UCSD-AML1 (cell line): ENCODE results near the gene CTTNBP2NL.
A peak's percentile ranks its signal among the peaks of the same experiment; 100 is the strongest.
"Not testable (repeated sequence)": the region's sequence is repeated elsewhere in the genome, so short reads cannot be mapped to it uniquely, and the experiment has no call there.

ENCODE experiments used
- DNase-seq: peaks from one replicate; lab custom pipeline; 2025; ENCODE audit not compliant: unreplicated experiment; lab: John Stamatoyannopoulos, UW

Gene CTTNBP2NL

GRCh38 chr1:112460615-112461014 lies 64.6 kb downstream of the CTTNBP2NL start:
- DNase-seq = no peak

- DNase-seq = no peak
Observed at GRCh38 chr1:112461200-112461871, 65.3 kb downstream of the CTTNBP2NL start.

DNA sequence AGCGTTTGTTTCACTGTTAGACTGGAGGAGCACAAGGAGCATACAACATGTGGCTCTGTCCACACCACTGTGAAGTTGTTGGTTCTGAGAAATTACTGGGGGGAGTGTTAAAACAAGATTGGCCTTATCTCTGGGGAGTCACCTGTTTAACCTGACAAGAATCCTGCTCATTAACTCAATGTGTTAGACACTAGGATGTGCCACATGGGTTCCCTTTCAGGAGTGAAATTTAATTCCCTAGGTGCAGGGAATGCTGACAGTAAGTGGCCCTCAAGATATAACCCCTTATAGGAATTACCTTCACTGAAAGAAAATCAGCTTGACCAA lies 66.9 kb downstream of the CTTNBP2NL start:
- no peak for DNase-seq

GRCh38 chr1:112464501-112464900 lies 68.5 kb downstream of the CTTNBP2NL start:
- no peak for DNase-seq

GRCh38 chr1:112465122-112465521 lies 69.1 kb downstream of the CTTNBP2NL start:
- DNase-seq = no peak

DNA sequence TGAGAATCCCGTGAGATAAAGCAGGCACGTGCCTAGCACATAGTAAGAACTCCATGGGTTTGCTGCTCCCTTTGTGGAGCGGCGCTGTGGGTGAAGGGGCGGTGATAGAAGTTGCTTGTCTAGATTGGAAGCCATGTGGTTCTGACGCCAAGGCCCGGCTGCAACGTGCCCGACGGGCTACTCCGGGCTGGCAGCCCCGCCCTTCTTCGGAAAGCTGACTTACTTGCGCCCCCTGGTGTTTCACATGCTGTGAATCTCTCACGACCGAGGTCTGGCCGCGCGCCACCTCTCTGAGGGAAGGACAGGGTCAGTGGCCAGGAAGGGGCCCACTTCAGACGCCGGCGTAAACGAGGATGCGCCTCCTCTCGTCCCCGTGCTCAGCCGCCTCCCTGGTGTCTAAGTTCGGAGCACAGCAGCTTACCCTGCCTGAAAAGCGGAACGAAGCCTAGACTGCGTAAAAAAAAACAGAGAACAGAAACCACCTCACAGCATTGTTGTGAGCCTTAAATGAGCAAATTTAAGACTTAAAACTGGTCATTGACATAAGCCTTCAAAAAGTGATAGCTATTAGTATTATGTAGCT lies 70.2 kb downstream of the CTTNBP2NL start:
- peak; percentile 89 for DNase-seq

DNA sequence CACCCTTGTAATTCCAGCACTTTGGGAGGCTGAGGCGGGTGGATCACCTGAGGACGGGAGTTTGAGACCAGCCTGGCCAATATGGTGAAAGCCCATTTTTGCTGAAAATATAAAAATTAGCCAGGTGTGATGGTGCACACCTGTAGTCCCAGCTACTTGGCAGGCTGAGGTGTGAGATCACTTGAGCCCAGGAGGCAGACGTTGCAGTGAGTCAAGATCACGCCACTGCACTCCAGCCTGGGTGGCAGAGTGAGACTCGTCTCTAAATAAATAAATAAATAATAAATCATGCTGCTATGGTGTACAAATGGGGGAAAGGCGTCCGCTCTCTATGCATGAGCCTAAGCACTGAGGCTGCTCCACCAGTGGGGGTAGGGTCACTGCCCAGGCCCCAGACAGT lies 74.3 kb downstream of the CTTNBP2NL start:
- not testable (repeated sequence) for DNase-seq

GRCh38 chr1:112470966-112471365 lies 75.0 kb downstream of the CTTNBP2NL start:
- DNase-seq = no peak

DNA sequence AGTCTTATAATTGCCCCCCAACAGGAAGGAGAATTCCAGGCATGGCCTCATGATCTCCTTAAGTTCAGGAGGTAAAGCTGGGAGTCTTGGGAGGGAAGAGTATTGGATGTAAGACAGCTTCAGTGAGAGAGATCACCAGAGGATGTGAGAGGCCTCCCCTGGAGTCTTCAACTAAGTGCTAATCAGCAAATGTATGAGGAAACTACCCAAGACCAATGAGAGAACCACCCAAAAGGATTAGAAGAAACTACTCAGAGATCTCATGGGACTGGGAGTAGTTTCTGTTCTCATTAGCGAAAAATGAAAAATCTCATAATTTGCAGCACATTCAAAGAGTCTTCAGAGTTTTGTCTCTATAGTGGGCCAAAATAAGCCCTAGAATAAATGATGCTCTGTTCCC lies 76.1 kb downstream of the CTTNBP2NL start:
- no peak for DNase-seq

GRCh38 chr1:112477550-112477949 lies 81.5 kb downstream of the CTTNBP2NL start:
- DNase-seq = no peak

GRCh38 chr1:112478314-112478713 lies 82.3 kb downstream of the CTTNBP2NL start:
- DNase-seq = no peak

DNA sequence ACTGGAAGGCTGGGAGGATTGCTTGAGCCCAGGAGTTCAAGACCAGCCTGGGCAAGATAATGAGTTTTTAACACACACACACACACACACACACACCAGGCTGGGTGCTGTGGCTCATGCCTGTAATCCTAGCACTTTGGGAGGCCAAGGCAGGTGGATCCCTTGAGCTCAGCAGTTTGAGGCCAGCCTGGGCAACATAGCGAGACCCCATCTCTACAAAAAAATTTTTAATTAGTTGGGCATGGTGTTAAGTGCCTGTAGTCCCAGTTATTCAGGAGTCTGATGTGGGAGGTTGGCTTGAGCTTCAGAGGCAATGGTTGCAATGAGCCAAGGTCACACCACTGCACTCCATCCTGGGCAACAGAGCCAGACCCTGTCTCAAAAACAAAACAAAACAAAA lies 90.0 kb downstream of the CTTNBP2NL start:
- not testable (repeated sequence) for DNase-seq

- not testable (repeated sequence) for DNase-seq
Observed at GRCh38 chr1:112487686-112488085, 91.7 kb downstream of the CTTNBP2NL start.

DNA sequence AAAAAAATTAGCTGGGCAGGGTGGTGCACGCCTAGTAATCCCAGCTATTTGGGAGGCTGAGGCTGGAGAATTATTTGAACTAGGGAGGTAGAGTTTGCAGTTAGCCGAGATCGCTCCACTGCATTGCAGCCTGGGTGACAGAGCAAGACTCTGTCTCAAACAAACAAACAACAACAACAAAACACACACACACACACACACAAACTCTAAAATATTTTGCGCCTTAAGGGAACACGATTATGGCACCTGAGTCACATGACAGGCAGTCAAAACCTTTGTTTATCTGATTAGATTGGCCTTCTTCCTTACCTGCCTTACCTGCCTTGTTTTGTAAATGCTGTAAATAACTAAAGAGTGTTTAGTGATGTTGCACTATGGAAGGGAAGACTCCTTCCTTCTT lies 92.1 kb downstream of the CTTNBP2NL start:
- no peak for DNase-seq

DNA sequence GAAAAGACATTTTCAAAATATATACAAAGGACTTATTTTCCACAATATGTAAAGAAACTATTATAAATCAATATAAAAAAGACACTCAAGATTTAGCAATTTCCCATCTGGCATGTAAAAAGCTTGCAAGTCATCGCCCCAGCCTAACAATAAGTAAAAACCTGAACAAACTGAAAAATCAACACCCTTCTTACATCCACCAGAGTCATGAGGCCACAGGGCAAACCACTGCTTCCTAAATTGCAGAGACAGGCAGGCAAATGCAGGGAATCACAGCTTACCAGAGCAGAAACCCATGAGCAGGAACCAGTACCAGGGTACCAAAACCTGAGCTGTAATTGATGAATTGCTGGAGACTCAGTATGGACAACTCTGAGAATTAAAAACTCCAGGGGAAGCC lies 96.1 kb downstream of the CTTNBP2NL start:
- DNase-seq = no peak

- no peak for DNase-seq
Observed at GRCh38 chr1:112493351-112493750, 97.3 kb downstream of the CTTNBP2NL start.

DNA sequence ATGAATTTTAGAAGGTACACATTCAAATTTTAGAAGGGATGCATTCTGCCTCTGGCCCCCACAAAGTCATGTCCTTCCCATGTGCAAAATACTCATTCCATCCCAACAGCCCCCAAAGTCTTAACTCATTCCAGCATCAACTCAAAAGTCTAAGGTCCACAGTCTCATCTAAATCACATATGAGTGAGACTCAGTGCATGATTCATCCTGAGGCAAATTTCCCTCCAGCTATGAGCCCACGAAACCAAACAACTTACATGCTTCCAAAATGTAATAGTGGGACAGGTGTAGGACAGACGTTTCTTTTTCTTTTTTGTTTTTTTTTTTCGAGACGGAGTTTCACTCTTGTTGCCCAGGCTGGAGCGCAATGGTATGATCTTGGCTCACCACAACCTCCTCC lies 100.3 kb downstream of the CTTNBP2NL start:
- no peak for DNase-seq

GRCh38 chr1:112501810-112502641 lies 106.0 kb downstream of the CTTNBP2NL start:
- DNase-seq = peak; percentile 70

DNA sequence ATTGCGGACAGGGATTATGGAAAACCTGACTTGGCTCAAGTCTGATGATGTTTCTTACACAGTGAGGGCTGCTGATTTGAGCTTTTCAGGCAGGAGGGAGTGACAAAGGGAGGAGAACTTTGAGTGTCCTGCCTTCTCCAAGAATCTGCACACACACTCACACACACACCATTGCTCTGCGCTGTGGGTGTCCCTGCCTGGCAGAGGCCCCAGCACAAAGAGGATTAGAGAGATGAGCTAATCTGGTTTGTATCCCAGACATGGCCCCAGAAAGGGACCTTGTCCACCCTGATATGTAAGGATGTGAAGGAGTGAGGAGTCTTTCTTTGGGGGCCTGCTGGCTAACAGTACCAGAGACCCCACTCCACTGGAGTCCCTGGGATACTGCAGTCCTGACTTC lies 106.8 kb downstream of the CTTNBP2NL start:
- DNase-seq = no peak

GRCh38 chr1:112504001-112504660 lies 108.1 kb downstream of the CTTNBP2NL start:
- no peak for DNase-seq

DNA sequence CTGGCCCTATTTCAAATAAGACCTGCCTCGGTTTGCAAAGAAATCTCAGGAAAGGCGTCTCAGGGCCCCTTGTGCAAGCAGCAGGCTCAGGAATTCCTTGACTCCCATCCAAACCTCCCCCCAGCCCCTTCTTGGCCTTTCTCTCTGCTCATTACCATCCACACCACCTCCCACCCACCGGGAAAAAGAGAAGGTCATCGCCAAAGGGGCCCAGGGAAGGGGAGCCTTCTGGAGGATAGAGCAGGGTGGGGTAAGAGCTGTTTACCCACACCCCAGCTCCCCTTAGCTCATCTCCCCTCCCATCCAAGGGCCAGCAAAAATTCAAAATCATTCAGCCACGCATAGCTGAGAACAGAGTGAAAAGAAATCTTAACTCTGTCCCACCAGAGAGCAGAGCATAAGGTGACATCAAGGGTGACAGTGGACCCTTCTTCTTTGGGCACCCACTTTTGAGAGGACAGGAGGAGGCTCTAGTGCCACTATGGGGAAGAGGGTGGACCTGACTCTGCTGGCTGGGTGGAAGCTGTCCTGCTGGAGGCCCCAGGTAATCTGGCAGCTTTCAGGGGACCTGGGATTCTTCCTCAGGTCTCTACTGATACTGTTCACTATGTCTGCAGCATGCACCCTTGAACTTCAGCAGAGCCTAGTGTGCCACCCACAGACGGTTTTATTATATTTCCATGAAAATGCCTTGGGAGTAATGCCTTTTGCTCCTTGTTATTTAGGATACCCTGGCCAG lies 108.8 kb downstream of the CTTNBP2NL start:
- DNase-seq = no peak
